Ishikawa (cell line): ENCODE measurements around the gene TCTN3.
A peak's percentile ranks its signal among the peaks of the same experiment; 100 is the strongest.

Experiments
- CEBPB ChIP-seq: IDR thresholded peaks from 2 replicates; pipeline ENCODE4 v1.6.1; 2012
- EGR1 ChIP-seq: IDR thresholded peaks from 2 replicates; pipeline ENCODE4 v1.6.1; 2012
- EP300 ChIP-seq: IDR thresholded peaks from 2 replicates; pipeline ENCODE4 v1.6.1; 2012; ENCODE audit warnings: borderline replicate concordance
- FOXM1 ChIP-seq: IDR thresholded peaks from 2 replicates; pipeline ENCODE4 v1.6.1; 2012; ENCODE audit warnings: low read depth, borderline replicate concordance
- RAD21 ChIP-seq: IDR thresholded peaks from 2 replicates; pipeline ENCODE4 v1.6.1; 2012; ENCODE audit warnings: low read depth
- TAF1 ChIP-seq: IDR thresholded peaks from 2 replicates; pipeline ENCODE4 v1.6.1; 2012; ENCODE audit warnings: low read depth, mild to moderate bottlenecking
- TCF12 ChIP-seq: IDR thresholded peaks from 2 replicates; pipeline ENCODE4 v1.6.1; 2012; ENCODE audit warnings: low read depth
- TEAD4 ChIP-seq: IDR thresholded peaks from 2 replicates; pipeline ENCODE4 v1.6.1; 2012
- YY1 ChIP-seq: IDR thresholded peaks from 2 replicates; pipeline ENCODE4 v1.6.1; 2012; ENCODE audit warnings: low read depth
- ZBTB7A ChIP-seq: IDR thresholded peaks from 2 replicates; pipeline ENCODE4 v1.6.1; 2012; ENCODE audit warnings: low read depth
- TF ChIP-seq, protein P1 (sequence below): IDR thresholded peaks from 2 replicates; pipeline ENCODE4 v1.6.1; 2012
- TF ChIP-seq, protein P2 (sequence below): IDR thresholded peaks from 2 replicates; pipeline ENCODE4 v1.6.1; 2012; ENCODE audit warnings: low read depth, mild to moderate bottlenecking
- TF ChIP-seq, protein P3 (sequence below): IDR thresholded peaks from 2 replicates; pipeline ENCODE4 v1.6.1; 2012

GRCh38 chr10:95728526-95728925 lies 34.8 kb upstream of the TCTN3 start:
- TF ChIP-seq CEBPB (no peak), RAD21 (peak; percentile 19; the same call in 1 of the 2 replicates), TAF1 (no peak), YY1 (no peak), TEAD4 (no peak), FOXM1 (no peak), EP300 (no peak), EGR1 (no peak), ZBTB7A (no peak), TCF12 (no peak)
- TF ChIP-seq, protein P1, sequence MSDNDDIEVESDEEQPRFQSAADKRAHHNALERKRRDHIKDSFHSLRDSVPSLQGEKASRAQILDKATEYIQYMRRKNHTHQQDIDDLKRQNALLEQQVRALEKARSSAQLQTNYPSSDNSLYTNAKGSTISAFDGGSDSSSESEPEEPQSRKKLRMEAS, result no peak
- TF ChIP-seq, protein P2, sequence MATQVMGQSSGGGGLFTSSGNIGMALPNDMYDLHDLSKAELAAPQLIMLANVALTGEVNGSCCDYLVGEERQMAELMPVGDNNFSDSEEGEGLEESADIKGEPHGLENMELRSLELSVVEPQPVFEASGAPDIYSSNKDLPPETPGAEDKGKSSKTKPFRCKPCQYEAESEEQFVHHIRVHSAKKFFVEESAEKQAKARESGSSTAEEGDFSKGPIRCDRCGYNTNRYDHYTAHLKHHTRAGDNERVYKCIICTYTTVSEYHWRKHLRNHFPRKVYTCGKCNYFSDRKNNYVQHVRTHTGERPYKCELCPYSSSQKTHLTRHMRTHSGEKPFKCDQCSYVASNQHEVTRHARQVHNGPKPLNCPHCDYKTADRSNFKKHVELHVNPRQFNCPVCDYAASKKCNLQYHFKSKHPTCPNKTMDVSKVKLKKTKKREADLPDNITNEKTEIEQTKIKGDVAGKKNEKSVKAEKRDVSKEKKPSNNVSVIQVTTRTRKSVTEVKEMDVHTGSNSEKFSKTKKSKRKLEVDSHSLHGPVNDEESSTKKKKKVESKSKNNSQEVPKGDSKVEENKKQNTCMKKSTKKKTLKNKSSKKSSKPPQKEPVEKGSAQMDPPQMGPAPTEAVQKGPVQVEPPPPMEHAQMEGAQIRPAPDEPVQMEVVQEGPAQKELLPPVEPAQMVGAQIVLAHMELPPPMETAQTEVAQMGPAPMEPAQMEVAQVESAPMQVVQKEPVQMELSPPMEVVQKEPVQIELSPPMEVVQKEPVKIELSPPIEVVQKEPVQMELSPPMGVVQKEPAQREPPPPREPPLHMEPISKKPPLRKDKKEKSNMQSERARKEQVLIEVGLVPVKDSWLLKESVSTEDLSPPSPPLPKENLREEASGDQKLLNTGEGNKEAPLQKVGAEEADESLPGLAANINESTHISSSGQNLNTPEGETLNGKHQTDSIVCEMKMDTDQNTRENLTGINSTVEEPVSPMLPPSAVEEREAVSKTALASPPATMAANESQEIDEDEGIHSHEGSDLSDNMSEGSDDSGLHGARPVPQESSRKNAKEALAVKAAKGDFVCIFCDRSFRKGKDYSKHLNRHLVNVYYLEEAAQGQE, result no peak
- TF ChIP-seq, protein P3, sequence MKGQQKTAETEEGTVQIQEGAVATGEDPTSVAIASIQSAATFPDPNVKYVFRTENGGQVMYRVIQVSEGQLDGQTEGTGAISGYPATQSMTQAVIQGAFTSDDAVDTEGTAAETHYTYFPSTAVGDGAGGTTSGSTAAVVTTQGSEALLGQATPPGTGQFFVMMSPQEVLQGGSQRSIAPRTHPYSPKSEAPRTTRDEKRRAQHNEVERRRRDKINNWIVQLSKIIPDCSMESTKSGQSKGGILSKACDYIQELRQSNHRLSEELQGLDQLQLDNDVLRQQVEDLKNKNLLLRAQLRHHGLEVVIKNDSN, result no peak
